COR-L47 (cell line): ENCODE data around the gene TNIP1.

Experiments used
- DNase-seq: peaks from one replicate; lab custom pipeline; 2025; lab: John Stamatoyannopoulos, UW

Gene TNIP1

GRCh38 chr5:151106043-151106442, 25.2 kb upstream of the TNIP1 start:
- no peak for DNase-seq

- no peak for DNase-seq
Observed at GRCh38 chr5:151105561-151105960, 24.7 kb upstream of the TNIP1 start.

GRCh38 chr5:151104795-151105194, 24.0 kb upstream of the TNIP1 start:
- DNase-seq, result no peak

GRCh38 chr5:151101746-151102145, 20.9 kb upstream of the TNIP1 start:
- DNase-seq, result no peak

GRCh38 chr5:151101151-151101550, 20.3 kb upstream of the TNIP1 start:
- no peak for DNase-seq

- no peak for DNase-seq
Observed at GRCh38 chr5:151100681-151101080, 19.8 kb upstream of the TNIP1 start.

GRCh38 chr5:151098768-151099121, 17.9 kb upstream of the TNIP1 start:
- DNase-seq, result no peak

- no peak for DNase-seq
Observed at GRCh38 chr5:151097820-151098767, 17.3 kb upstream of the TNIP1 start.

- DNase-seq, result no peak
Observed at GRCh38 chr5:151097061-151097460, 16.2 kb upstream of the TNIP1 start.

GRCh38 chr5:151096001-151096373, 15.2 kb upstream of the TNIP1 start:
- no peak for DNase-seq

- no peak for DNase-seq
Observed at GRCh38 chr5:151095341-151096000, 14.6 kb upstream of the TNIP1 start.

GRCh38 chr5:151094852-151095245, 14.0 kb upstream of the TNIP1 start:
- DNase-seq, result no peak

GRCh38 chr5:151094030-151094851, 13.4 kb upstream of the TNIP1 start:
- DNase-seq, result no peak

GRCh38 chr5:151093476-151093889, 12.6 kb upstream of the TNIP1 start:
- DNase-seq, result no peak

- no peak for DNase-seq
Observed at GRCh38 chr5:151092762-151093161, 11.9 kb upstream of the TNIP1 start.

GRCh38 chr5:151089726-151090125, 8.9 kb upstream of the TNIP1 start:
- DNase-seq, result no peak

GRCh38 chr5:151088986-151089385, 8.2 kb upstream of the TNIP1 start:
- DNase-seq, result no peak

GRCh38 chr5:151087486-151087885, 6.7 kb upstream of the TNIP1 start:
- DNase-seq, result no peak

GRCh38 chr5:151086905-151087360, 6.1 kb upstream of the TNIP1 start:
- no peak for DNase-seq

- no peak for DNase-seq
Observed at GRCh38 chr5:151086192-151086869, 5.5 kb upstream of the TNIP1 start.

GRCh38 chr5:151085517-151086041, 4.7 kb upstream of the TNIP1 start:
- DNase-seq, result no peak

GRCh38 chr5:151084363-151084762, 3.5 kb upstream of the TNIP1 start:
- DNase-seq, result no peak
